Measurements from ENCODE around the gene FIGNL2.
A peak's percentile ranks its signal among the peaks of the same experiment; 100 is the strongest.

The FIGNL2 gene

GRCh38 chr12:51855586-51856428 lies 7.3 kb upstream of the FIGNL2 start:
- DNase-seq (ENCODE audit: low read depth, low spot score): peak; percentile 92

- no peak for DNase-seq (ENCODE audit: low read depth, low spot score)
Measured at GRCh38 chr12:51852404-51853137, 4.1 kb upstream of the FIGNL2 start.

GRCh38 chr12:51851413-51852124 lies 3.1 kb upstream of the FIGNL2 start:
- DNase-seq (ENCODE audit: low read depth, low spot score): no peak

- DNase-seq (ENCODE audit: low read depth, low spot score): no peak
Measured at GRCh38 chr12:51850965-51851299, 2.4 kb upstream of the FIGNL2 start.

GRCh38 chr12:51850081-51850964 lies 1.8 kb upstream of the FIGNL2 start:
- no peak for DNase-seq (ENCODE audit: low read depth, low spot score)

GRCh38 chr12:51848841-51849735 lies 570 bp upstream of the FIGNL2 start:
- DNase-seq (ENCODE audit: low read depth, low spot score): peak; percentile 75

- DNase-seq (ENCODE audit: low read depth, low spot score): peak; percentile 62
Measured at GRCh38 chr12:51847643-51848325, 734 bp downstream of the FIGNL2 start.

GRCh38 chr12:51846911-51847642 lies 1.4 kb downstream of the FIGNL2 start:
- DNase-seq (ENCODE audit: low read depth, low spot score): peak; percentile 78

- DNase-seq (ENCODE audit: low read depth, low spot score): no peak
Measured at GRCh38 chr12:51846271-51846691, 2.2 kb downstream of the FIGNL2 start.

- no peak for DNase-seq (ENCODE audit: low read depth, low spot score)
Measured at GRCh38 chr12:51845482-51845881, 3.0 kb downstream of the FIGNL2 start.

- DNase-seq (ENCODE audit: low read depth, low spot score): no peak
Measured at GRCh38 chr12:51844854-51845253, 3.7 kb downstream of the FIGNL2 start.

- no peak for DNase-seq (ENCODE audit: low read depth, low spot score)
Measured at GRCh38 chr12:51841727-51842126, 6.8 kb downstream of the FIGNL2 start.

- DNase-seq (ENCODE audit: low read depth, low spot score): no peak
Measured at GRCh38 chr12:51840966-51841365, 7.6 kb downstream of the FIGNL2 start.

GRCh38 chr12:51839310-51839947 lies 9.1 kb downstream of the FIGNL2 start:
- DNase-seq (ENCODE audit: low read depth, low spot score): peak; percentile 63

GRCh38 chr12:51838762-51839161 lies 9.8 kb downstream of the FIGNL2 start:
- DNase-seq (ENCODE audit: low read depth, low spot score): no peak

GRCh38 chr12:51838036-51838435 lies 10.5 kb downstream of the FIGNL2 start:
- DNase-seq (ENCODE audit: low read depth, low spot score): no peak

GRCh38 chr12:51837286-51837685 lies 11.2 kb downstream of the FIGNL2 start:
- DNase-seq (ENCODE audit: low read depth, low spot score): no peak

GRCh38 chr12:51836827-51837173 lies 11.7 kb downstream of the FIGNL2 start:
- no peak for DNase-seq (ENCODE audit: low read depth, low spot score)
